WTC11 (cell line): Measurements from ENCODE around the gene SST.

Experiments
- CREB1 ChIP-seq: sonication (generic); formaldehyde crosslinking; IDR thresholded peaks from 2 replicates; pipeline ENCODE4 v1.8.0; 2023; ENCODE audit warnings: mild to moderate bottlenecking, missing genetic modification reagents
- CTCF ChIP-seq: fragments of 200-600 bp; IDR thresholded peaks from 2 replicates; pipeline ENCODE4 v1.8.0; 2022; ENCODE audit warnings: antibody characterized with exemption
- ELF4 ChIP-seq: sonication (generic); formaldehyde crosslinking; IDR thresholded peaks from 2 replicates; pipeline ENCODE4 v1.8.1; 2022; ENCODE audit warnings: low read depth, mild to moderate bottlenecking, moderate library complexity, missing genetic modification reagents
- ETV6 ChIP-seq: sonication (generic); formaldehyde crosslinking; IDR thresholded peaks from 2 replicates; pipeline ENCODE4 v1.8.1; 2022; ENCODE audit warnings: mild to moderate bottlenecking, missing genetic modification reagents
- FOXP1 ChIP-seq: sonication (generic); formaldehyde crosslinking; IDR thresholded peaks from 2 replicates; pipeline ENCODE4 v1.8.0; 2022; ENCODE audit warnings: missing genetic modification reagents, mild to moderate bottlenecking, moderate library complexity, borderline replicate concordance
- KAT7 ChIP-seq: sonication (generic); formaldehyde crosslinking; IDR thresholded peaks from 2 replicates; pipeline ENCODE4 v1.8.1; 2023; ENCODE audit warnings: missing genetic modification reagents, mild to moderate bottlenecking, borderline replicate concordance
- NR2C2 ChIP-seq: sonication (generic); formaldehyde crosslinking; IDR thresholded peaks from 2 replicates; pipeline ENCODE4 v1.8.0; 2022; ENCODE audit warnings: mild to moderate bottlenecking, missing genetic modification reagents
- ZNF281 ChIP-seq: sonication (generic); formaldehyde crosslinking; IDR thresholded peaks from 2 replicates; pipeline ENCODE4 v1.8.0; 2023; ENCODE audit warnings: mild to moderate bottlenecking, missing genetic modification reagents
- TF ChIP-seq, protein P1 (sequence below): sonication (generic); formaldehyde crosslinking; IDR thresholded peaks from 2 replicates; pipeline ENCODE4 v1.8.1; 2022; ENCODE audit warnings: low read depth, missing genetic modification reagents, borderline replicate concordance

DNA sequence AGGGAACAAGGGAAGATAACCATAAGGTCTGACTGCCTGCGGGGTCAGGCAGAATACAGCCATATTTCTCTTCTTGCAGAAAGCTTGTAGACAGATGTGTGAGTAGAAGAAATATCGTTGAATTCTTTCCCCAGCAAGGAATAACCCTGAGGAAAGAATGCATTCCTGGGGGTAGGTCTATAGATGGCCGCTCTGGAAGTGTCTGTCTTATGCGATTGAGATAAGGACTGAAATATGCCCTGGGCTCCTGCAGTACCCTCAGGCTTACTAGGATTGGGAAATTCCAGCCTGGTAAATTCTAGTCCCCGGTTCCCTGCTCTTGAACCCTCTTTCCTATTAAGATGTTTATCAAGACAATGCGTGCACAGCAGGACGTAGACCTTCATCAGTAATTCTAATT lies 15.8 kb upstream of the SST start:
- TF ChIP-seq CTCF = no peak
- TF ChIP-seq KAT7 = no peak
- no peak for TF ChIP-seq ELF4 (CRISPR knock-in tag)
- no peak for TF ChIP-seq FOXP1 (CRISPR knock-in tag)
- no peak for TF ChIP-seq CREB1
- TF ChIP-seq ETV6 (CRISPR knock-in tag) = no peak
- no peak for TF ChIP-seq ZNF281 (CRISPR knock-in tag)
- TF ChIP-seq, protein P1, sequence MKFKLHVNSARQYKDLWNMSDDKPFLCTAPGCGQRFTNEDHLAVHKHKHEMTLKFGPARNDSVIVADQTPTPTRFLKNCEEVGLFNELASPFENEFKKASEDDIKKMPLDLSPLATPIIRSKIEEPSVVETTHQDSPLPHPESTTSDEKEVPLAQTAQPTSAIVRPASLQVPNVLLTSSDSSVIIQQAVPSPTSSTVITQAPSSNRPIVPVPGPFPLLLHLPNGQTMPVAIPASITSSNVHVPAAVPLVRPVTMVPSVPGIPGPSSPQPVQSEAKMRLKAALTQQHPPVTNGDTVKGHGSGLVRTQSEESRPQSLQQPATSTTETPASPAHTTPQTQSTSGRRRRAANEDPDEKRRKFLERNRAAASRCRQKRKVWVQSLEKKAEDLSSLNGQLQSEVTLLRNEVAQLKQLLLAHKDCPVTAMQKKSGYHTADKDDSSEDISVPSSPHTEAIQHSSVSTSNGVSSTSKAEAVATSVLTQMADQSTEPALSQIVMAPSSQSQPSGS (CRISPR knock-in tag) = no peak
- no peak for TF ChIP-seq NR2C2 (CRISPR knock-in tag)
